Ecto neural progenitor cell (in vitro differentiated cells): ENCODE results near the gene BACE2.

Source experiments
- DNase-seq: peaks from one replicate; pipeline ENCODE4 v3.0.0-alpha.2; 2018; ENCODE audit warnings: low spot score

Gene BACE2

DNA sequence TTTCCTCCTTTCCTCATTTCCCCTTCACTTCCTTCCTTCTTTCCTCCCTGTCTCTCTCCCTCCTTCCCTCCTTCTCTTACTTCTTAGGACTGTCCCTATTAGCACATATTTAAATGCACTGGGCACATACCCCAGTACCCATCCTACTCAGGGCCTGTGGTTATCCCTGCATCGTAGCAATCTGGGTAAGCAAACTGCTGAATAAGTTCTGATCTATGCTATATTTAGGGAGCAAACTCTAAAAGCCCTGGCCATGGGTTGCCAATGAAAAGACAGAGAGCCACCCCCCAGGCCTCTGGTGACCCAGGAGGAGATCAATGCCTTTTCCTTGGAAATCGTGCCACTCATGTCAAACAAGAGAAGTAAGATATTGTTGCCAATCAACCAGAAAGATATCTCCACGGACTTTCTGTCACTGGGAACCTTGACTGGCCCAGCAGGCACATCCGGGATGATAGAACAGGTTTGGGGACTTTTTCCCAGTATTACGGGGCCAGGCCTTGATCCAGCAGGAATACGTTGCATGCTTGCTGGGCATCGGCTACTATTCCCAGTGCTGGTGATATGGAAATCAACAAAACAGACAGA, 154.0 kb downstream of the BACE2 start:
- DNase-seq: no peak

DNA sequence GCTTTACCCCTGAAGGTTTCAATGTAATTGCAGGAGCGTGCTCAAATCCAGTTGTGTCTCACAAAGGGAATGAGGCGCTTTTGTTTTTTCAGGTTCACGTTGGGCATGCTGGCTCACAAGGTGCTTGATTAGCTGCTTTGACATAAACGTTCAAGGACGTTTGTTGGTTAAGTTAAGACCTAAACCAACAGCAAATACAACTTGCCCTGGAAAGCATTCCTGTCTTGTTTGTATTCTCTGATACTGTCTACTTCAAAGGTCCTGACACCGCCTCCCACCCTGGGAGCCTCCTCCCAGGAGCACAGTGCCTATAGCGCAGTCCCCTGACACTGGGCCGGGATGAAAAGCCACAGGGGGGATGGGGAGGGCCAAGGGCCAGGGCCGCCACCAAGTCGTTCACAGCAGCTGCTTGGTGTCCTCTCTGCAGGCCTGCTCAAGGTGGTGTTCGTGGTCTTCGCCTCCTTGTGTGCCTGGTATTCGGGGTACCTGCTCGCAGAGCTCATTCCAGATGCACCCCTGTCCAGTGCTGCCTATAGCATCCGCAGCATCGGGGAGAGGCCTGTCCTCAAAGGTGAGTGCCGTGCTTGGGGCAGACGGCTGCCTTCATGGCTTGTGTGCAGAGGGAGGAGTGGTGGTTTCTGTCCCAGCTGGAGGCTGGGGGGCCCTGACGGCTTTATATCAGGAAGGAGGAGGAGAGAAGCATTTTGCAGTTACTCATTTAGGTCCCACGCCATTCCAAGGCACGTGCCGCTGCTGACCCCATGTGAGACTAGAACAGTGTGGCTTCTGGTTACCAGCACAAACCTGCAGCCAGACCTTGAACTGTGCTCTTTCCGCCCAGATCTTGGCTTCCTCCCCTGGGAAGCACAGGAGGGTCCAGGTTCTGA, 154.8 kb downstream of the BACE2 start:
- no peak for DNase-seq

DNA sequence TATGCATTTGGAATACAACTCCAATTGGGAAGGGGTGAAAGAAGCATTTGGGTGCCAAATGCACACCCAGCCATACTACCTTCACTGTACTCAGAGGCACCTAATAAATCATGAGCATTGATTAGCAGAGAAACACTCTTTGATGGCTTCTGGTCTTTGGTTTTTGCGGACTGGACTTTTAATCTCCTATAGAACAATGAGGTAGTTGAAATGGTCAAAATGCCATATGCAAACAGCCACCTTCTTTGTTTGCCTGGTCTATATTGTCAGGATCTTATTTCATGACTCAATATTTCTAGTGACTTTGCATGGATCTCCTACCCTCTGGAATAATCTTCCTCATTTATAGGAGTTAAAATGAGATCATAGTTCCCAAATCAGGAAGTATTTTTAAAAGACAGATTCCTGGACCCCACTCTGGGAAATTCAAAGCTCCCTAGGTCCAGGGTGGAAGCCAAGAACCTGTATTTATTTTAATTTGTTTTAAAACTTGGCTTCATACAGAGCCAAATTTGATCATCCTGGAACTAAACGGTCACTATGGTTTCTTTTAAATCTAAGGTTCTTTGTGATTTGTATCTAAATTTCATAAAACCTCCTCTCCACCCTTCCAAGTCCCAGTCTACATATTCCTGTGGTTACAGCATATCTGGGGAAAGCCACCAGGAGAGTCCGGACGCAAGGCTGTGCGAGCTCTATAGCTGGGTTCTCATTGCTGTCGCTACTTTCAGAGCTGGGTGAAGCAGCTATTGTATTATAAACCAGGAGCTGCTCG, 157.4 kb downstream of the BACE2 start:
- DNase-seq: no peak

DNA sequence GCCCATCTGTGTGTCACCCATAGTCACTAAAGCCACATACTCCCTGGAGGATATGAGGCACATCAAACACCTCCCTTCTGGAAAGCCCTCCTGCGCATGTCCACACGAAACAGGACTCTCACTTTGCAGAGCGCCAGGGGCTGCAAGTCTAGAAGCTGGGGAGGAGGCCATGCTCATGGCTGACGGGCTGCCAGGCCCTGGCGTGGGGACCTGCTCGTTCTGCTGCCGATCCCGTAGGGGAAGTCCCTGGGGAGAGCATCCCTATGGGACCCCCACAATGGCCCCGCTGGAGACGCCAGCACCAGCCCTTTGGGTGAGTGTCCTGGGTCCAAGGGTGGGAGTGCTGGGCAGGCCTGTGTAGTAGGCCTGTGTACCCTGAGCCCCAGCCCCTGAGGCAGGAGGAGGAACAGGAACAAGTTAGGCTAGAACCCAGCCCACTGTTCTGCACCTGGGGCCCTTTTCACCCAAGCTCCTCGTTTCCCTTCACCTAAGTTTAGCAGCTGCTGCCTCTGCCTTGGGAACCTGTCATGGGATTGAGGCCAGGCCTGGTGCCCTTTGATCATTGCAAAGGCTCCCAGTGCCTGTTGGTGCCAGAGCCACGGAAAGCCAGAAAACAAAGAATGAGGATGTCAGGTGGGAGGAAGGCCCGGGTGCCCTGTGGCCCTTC, 158.6 kb downstream of the BACE2 start:
- DNase-seq: no peak

DNA sequence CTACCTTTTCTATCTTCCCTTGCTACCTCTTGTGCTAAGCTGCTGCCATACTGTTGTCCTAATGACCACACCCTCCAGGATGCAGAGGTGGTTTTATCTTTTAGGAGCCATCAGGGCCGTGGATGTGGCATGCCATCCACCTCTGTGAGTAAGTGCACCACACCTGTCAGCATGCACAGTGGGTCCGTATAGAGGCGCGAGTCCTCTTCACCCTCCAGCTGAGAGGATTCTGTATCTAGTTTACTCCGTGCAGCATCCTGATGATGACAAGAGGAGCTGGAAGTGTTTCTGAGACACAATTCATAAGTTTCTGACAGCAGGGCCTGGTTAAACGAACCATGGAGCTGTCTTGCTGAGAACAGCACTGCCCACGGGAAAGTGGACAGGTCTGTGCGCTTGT, 159.8 kb downstream of the BACE2 start:
- no peak for DNase-seq

DNA sequence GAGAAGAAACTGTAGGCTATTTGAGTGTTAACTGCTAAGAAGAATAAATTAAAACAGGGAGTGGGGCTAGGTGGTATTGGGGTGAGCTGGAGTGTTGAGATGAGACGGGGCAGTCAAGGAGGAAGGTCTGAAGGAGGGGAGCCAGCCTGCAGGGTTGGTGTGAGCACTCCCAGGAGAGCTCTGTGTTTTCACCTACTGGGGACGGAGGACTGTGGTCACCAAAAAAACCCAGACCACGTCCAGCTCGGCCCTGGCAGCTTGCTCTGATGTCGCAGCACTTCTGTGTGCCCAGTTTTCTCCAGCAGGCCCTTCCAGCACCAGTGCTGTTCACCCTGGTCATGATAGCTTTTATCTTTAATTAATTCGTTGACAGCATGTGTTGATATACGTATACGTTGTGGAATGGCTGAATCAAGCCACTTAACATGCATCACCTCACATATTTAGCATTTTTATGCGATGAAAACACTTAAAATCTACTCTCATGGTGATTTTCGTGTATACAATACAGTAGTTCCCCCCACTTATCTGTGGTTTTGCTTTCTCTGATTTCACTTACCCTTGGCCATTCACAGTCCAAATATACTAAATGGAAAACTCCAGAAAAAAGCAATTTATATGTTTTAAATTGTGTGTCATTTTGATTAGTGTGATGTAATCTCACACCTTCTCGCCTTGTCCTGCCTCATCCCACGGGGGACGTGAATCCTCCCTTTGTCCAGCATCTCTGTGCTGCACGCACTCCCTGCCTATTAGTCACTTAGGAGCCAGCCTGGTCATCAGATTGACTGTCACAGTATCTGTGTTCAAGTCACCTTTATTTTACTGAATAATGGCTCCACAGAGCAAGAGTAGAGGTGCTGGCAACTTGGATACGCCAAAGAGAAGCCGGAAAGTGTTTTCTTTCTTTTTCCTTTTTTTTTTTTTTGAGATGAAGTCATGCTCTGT, 161.0 kb downstream of the BACE2 start:
- no peak for DNase-seq
